GM19468 (cell line): ENCODE results near the gene RBFOX2.

Experiments
- ATAC-seq: cut with Tn5 transposase; IDR thresholded peaks from one replicate; pipeline ENCODE4 v1.9.1; 2021; ENCODE audit warnings: mild to moderate bottlenecking, moderate library complexity, moderate number of reproducible peaks; ENCODE audit not compliant: unreplicated experiment; ENCODE audit errors: extremely low read depth

Gene RBFOX2

GRCh38 chr22:35984183-35985175 lies 44.1 kb downstream of the RBFOX2 start:
- no peak for ATAC-seq

DNA sequence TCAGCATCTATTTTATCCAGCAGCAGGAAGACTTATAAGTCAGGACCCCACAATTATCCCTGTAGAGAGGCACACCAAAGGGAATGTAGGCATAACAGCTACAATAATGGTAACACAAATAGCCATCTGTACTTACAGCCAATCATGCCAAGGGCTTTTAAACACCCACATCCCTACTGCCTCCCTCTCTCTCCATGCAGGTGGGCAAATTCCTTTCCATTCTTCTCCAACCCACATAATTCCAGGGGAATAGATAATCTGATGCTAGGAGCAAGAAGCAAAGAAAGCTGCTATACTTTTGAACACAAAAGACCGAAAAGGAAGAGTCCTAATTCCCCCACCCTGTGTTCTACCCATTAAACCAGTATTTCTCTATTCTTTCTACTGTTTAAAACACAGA lies 46.7 kb downstream of the RBFOX2 start:
- no peak for ATAC-seq

GRCh38 chr22:35978889-35979288 lies 49.7 kb downstream of the RBFOX2 start:
- ATAC-seq = no peak

GRCh38 chr22:35978201-35978600 lies 50.4 kb downstream of the RBFOX2 start:
- ATAC-seq = no peak

DNA sequence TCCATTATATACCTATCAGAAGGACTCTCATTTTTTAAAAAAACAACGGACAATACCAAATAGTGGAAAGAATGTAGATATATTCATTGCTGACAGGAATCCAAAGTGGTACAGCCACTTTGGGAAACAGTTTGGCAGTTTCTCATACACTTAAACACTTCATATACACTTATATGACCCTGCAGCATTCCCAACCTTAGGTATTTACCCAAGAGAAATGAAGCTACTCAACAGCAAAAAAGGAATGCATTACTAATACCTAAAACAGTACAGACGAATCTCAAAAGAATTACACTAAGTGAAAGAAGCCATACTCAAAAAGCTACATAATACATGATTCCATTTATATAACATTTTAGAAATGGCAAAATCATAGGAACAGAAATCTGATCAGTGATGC lies 51.5 kb downstream of the RBFOX2 start:
- no peak for ATAC-seq

GRCh38 chr22:35973388-35973787 lies 55.2 kb downstream of the RBFOX2 start:
- ATAC-seq = no peak

DNA sequence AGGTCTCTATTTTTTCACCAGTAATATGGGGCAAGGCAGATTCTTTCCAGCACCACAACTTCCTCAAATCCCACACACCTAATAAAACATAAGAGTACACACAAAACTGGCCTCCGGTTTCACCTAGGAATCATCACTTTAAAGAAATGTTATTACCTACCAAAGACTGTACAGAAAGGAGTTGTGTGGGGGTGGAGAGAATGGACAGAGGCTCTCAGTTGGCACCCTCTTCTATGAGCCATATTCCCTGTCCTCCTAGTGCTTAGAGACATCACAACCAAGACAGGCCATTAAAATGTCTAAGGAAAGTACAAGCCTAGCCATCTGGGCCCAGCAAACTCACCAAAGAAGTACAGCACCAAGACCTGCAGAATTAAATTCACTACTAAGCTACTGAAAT lies 56.1 kb downstream of the RBFOX2 start:
- no peak for ATAC-seq

GRCh38 chr22:35971456-35972119 lies 57.0 kb downstream of the RBFOX2 start:
- ATAC-seq = no peak

- no peak for ATAC-seq
Observed at GRCh38 chr22:35970616-35971455, 57.8 kb downstream of the RBFOX2 start.

GRCh38 chr22:35967046-35967397 lies 61.6 kb downstream of the RBFOX2 start:
- no peak for ATAC-seq

DNA sequence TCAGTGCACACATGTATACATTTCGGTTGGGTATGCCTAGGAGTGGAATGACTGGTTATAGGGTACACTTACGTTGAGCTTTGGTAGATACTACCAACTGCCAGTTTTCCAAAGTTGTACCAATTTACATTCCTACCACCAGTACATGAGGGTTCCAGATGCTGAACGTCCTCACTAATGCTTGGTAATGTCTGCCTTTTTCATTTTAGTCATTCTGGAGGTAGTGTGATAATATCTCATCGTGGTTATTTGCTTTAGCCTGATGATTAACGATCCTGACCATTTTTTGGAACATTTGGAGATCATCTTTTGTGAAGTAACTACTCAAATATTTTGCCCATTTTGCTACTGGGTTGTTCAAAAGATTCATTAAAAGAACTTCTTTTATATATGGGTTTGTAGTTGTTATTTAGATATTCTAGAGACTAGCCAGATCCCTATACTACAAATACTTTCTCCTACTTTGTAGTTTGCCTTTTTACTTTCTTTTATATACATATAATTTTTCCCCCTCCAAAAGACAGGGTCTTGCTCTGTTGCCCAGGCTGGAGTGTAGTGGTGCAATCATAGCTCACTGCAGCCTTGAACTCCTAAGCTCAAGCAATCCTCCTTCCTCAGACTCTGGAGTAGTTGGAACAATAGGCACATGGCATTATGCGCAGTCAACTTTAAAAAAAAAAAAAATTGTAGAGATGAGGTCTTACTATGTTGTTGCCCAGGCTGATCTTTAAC lies 62.1 kb downstream of the RBFOX2 start:
- ATAC-seq = no peak

- ATAC-seq = no peak
Observed at GRCh38 chr22:35963237-35963810, 65.3 kb downstream of the RBFOX2 start.

- no peak for ATAC-seq
Observed at GRCh38 chr22:35961480-35962295, 66.9 kb downstream of the RBFOX2 start.

DNA sequence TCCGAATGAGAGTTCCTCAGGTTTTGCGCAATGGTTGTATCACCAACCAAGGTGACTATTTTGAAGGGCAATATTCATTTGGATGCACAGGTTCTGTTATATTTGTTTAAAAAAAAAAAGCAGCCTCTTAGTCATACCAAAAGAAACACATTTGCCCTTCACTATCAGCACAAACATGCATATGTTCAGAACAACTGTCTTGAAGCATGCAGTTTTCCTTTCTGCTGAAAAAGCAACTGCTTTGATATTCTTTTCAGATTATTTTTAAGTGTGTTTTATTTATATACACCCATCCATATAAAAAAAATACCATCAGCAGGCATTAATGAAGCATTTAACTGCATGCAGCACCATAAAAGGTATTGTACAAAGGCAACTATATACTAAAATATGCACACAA lies 67.8 kb downstream of the RBFOX2 start:
- ATAC-seq = no peak

GRCh38 chr22:35959121-35959800 lies 69.4 kb downstream of the RBFOX2 start:
- no peak for ATAC-seq

DNA sequence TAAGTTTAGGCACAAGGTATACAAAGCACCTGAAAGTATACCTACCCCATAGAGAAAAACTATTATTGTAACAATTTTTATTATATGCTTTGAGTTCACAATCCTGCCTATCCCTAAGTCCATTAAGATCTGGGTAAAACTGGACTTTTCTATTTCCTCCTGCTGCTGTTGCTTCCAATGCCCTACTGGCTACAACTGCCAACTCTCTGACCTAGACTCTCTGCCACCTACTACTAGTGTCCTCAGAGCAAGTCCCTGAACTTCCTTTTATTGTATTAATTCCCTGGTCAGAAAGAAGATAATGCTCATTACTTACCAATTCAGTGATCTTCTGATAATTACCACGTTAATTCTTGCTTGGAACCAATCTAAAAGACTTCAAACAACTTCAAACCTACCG lies 70.3 kb downstream of the RBFOX2 start:
- ATAC-seq = no peak

GRCh38 chr22:35957589-35957988 lies 71.0 kb downstream of the RBFOX2 start:
- no peak for ATAC-seq

DNA sequence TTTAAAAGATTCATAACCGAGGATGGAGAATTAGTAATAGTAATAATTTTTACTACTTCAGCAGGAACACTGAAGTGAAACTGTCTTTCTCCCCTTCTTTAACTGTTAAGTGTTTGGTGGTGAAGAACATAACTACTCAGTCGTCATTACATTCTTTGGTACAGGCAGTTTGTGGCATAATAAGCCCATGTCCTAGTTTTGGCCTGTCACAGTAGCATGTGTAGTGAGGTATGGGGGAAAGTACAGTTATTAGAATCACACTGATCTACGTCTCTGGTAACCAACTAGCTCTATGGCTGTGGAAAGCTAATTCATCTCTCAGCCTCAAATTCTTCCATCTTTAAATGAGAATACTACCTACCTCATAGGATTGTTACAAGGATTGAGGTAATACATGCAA lies 71.8 kb downstream of the RBFOX2 start:
- ATAC-seq = no peak
